Activated CD4-positive, alpha-beta T cell treated with anti-CD3 and anti-CD28 coated beads, Interleukin-2, amount 50 U/mL, for 1 hour (primary cell): ENCODE results near the gene SLC47A2.

Experiments used
- DNase-seq: peaks from one replicate; pipeline ENCODE4 v3.0.0-alpha.2; 2020

SLC47A2 gene

DNA sequence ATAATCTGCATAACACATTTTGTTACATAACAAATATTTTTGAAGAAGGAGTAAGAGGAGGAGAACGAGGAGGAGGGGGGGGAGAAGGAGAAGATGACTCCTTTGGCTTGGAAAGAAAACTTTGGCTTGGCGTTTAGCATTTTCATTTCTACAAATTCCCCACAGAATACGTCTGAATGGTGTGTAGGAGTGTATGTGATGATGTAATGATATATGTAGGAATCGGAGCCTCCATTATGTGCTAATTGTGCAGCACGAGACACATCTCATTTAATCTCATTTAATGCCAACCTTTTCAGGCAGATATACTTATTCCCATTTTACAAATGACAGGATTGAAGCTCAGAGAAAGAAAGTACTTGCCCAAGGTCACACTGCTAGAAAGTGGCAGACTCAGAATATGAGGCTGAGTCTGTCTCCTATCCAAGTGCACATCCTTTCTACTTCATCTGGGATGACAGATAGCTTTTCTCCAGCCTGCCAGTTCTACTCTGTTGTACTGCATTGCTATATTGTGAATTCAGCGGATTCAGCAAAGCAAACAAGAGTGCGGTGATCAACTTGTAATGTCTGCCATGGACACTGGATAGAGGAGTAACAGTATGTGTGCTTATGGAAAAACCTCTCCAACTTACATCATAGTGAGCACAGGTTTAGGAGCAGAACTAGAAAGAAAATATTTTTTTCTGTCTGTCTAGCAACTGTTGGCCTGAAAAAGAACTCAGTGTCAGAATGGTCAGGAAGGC, 10.4 kb upstream of the SLC47A2 start:
- no peak for DNase-seq

- DNase-seq, result no peak
These were observed 9.1 kb upstream of the SLC47A2 start for GRCh38 chr17:19725486-19725885.

DNA sequence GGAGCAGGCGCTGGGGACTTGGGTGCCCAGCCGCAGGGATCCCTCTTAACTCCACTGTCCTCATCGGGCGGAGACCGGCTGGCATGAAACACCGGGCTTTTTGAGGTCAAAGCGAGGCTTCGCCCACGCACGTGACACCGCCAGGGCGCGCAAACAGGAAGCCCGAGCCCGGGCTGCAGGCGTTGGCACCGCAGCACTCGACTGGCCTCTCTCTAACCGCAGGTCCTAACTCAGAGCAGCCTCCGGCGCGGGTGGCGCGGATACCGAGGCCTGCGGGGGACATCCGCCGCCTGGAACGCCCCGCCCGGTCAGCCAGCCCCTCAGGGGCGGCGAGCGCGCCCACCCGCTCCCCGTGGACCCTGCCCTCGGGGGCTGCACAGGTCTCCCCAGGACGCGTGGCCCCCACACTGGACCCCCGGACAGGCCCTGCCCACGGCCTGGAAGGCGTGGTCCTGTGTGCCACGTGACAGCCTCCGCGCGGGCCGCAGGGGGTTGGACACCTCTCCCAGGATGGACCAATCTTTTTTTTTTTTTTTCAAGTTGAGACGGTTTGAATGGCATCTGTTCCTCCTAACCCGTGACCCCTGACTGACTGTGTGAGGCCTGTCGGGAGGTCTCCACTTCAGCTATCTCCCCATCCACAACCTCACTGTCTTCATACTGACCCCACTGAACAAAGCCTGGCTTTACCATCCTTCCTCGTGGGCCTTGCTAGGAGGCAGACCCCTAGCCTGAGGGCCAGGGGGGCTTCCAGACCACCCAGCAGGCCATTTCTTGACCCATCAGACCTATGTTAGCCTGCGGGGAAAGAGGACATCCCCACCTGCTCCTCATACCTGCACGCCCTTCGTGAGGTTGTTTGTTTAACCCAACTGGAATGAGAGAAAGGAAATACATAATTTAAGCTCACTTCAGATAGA, 8.4 kb upstream of the SLC47A2 start:
- peak; percentile 30 for DNase-seq

DNA sequence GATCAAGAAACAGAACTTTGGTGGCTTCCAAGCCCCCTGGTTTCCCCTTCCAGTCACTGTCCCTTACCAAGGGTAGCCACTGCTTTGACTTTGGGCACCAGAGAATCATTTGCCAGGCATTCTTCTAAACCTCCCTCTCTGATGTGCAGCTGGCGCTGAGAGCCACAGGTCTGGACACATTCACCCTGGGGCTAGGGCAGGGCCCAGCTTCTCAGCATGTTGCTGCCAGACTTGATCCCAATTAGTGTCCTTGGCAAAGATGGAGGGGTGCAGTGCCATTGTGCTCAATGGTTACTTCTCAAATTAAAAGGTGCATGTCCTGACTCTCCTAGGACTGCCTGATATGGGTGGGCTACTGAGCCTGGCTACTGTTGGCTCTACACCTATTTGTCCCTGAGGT, 7.6 kb upstream of the SLC47A2 start:
- DNase-seq, result no peak

DNA sequence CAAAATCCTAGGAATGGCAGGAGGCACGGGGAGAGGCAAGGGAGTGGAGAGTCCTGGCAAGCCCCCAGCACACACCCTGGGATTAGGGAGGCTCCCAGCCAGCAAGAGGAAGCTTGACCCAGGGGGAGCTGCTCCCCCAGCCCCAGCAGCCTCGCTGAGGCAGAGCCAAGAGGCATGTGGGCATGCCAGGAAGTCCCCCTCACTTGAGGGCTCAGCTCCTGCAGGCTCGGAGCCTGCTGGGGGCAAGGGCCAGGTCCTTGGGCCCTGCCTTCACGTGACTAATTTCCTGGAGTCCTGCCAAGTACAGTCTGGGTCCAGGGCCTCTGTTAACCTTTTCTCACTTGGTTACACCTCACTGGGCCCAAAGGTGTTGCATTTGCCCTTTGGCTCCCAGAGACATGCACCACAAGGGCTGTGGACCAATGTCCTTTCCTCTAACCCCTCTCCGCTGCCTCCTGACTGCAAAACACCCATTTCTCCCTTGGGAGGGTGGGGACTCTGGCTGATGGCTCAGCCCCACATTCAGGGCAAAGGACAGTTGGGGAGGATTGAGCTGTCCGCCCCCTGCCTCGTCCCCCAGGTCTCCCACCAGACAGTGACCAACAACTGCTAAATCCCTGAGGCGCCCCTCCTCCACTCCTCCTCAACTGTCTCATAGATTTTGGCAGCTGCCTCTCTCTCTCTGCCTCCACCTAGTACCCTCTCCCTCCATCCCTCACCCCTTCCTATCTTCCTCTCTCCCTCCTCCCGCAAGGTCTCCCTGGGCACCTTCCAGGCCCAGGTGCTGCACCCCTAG, 4.4 kb upstream of the SLC47A2 start:
- no peak for DNase-seq

DNA sequence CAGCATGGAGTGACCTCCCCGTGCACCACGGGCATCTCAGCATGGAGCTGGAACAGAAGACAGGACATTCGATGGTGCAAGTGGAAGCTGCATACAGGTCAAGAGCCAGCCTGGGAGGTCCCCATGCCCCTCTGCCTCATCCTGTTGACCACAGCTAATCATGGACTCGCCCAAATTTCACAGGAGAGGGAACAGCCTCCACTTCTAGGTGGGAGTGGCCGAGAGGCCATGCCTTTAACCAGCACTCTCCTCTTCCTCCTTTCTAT, 3.8 kb upstream of the SLC47A2 start:
- no peak for DNase-seq

DNA sequence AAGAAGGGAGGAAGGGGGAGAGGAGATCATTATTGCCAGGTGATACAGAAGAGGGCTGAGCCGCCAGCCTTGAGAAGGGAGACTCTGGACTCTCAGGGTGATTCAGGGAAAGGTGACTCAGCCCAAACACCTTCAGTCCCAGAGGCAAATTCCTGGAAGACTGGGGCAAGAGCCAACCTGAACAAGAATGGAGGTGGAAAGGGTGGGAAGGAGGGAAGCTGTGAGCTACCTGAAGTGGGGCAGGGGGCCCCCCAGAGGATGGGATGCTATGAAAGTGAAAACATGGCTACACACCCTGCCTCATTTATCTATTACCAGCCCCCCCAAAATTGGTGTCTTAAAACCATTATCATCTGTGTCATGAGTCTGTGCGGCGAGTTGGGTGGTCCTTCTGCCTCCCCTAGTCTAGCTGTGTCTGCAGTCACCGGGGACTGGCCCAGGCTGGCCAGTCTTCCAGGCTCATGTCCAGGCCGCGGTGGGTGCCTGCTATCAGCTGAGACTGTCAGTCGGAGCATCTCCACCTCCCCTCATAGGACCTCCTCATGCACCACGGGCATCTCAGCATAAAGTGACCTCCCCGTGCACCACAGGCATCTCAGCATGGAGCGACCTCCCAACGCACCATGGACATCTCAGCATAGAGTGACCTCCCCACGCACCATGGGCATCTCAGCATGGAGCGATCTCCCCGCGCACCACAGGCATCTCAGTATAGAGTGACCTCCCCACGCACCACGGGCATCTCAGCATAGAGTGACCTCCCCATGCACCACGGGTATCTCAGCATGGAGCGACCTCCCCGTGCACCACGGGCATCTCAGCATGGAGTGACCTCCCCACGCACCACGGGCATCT, 3.2 kb upstream of the SLC47A2 start:
- no peak for DNase-seq

DNA sequence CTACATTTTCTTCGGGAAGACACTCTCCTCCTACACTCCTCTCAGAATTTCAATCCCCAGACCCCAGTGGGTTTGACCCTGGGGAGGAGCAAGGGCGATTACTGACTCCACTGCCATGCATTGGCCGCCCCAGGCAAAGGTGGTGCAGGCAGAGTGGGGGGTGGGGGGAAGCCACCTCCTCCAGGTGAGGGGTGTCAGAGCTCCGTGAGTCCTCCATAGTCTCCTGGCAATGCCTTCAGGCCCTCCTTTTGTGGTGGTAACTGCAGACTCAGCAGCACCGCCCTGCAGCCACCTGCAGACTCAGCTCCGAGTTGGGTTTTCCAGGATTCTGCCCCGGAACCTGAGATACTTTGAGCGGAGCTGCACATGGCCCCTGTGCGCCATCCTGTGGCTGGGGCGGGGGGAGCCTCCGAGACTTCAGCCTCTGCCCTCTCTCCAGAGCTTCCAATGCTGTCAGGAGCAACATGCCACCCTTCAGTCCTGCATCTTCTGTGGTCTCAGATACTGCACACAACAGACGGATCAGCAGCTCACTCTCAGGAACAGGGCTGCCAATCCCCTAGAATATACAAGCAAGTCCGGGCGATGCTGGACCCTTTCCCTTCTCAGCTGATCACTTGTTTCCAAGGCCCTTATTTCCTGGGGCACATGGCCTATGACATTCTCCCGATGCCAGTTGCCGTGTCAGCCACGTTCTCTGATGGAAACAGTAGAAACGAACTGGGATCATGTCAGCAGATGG, 2.4 kb upstream of the SLC47A2 start:
- DNase-seq, result no peak

DNA sequence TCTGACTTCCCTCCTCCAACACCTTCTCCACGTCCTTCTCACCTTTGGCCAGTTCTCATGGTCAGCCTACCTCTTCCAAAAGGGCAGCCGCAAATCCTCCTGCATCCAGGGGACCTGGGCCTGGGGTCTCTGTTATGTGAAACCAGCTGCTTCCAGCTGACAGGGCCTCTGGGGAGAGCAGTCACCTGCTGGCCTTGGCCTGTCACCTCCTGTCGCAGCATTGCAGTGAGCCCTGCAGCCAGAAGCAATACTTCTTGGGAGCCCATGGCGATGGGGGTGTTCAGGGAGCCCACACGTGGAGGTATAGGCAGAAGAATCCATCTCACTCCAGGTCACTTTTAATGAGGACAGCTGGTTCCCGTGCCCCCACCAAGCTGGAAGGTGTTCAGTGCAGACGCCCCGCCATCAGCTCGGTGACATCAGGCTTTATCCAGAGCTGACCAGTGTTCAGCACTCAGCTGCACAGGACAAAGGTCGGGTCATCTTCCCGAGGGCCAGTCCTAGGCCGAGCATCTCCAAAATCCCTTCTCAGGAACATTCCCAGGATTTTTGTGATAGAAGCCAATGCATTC, 1.7 kb upstream of the SLC47A2 start:
- DNase-seq, result no peak

DNA sequence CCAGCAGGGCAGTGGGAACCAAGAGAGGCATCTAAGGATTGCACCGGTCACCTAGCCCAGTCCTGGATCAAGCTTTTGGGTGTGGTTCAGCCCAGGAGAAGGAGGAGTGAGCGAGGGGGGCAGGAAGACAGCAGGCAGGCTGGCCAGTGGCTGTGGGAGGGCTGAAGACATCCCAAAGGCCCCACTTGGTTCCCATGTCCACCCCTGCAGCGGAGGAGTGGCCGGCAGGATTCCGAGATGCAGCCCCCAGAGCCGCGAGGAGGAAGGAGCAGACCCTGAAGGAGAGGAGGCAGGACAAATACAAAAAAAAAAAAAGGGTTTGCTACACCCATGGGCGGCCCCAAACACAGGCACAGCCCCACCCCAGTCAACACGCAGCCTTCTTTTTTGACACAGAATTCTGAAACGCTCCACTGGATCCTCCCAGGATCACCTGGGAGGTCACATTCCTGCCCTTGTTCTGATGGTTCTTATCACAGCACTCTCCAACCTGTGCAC, 1.1 kb upstream of the SLC47A2 start:
- DNase-seq, result no peak

GRCh38 chr17:19717031-19717360, 612 bp upstream of the SLC47A2 start:
- DNase-seq, result no peak

DNA sequence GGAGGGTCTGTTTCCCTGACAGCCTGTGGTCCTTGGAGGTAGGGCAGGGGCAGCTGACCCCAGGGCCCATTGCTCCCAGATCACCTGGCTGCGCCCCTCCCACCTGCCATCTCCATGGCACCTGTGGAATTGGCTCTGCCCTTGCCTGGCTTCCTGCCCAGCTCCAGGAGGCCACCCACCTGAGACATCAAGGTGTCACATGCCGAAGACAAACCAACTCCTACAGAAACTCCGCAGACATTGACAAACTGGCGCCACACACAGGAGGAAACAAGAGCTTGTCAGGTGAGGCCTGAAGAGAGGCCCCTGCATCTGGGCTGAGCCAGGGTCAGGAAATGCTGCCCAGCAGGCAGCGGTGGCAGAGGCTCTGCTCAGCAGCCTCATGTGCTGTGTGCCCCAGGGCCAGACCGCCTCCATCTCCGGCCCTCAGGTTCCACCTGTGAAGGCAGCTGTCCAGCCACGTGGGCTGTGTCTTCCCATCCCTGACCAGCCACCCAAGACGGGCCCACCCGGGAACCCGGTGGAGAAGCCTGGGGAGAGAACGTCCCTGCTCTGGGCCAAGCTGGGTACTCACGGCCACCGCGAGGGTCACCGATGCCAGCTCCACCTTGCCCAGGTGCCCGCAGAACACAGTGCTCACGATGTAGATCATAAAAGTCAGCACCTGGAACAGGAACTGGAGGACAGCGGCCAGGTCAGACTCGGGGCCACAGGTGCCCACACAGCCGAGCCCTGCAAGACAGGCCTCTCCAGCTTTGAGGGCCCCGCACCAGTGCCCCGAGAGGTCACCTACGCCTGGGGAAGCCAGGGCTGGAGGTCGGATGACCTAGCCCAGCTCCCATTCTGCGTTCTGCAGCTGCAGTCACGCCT, 1.6 kb downstream of the SLC47A2 start:
- DNase-seq, result no peak

DNA sequence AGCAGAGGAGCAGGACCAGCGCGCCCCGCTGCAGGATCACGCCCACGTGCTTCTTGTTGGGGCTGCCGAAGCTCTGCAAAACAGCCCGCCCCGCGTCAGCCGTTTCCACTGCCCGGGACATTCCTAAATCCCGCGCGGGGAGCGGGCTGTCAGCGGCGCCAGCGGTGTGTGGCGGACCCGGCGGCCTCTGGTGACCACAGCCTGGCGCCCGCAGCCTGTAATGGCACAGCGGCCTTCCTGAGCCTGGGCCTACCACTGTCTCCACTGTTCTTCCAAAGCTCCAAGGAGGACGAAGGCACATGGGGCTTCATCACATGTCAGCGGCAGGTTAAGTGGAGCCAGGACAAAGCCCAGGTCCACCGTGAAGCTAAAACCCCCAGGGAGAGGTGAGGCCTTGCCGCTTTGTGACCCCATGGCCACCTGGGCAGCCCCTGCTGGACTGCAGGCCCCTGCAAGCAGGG, 2.5 kb downstream of the SLC47A2 start:
- no peak for DNase-seq

DNA sequence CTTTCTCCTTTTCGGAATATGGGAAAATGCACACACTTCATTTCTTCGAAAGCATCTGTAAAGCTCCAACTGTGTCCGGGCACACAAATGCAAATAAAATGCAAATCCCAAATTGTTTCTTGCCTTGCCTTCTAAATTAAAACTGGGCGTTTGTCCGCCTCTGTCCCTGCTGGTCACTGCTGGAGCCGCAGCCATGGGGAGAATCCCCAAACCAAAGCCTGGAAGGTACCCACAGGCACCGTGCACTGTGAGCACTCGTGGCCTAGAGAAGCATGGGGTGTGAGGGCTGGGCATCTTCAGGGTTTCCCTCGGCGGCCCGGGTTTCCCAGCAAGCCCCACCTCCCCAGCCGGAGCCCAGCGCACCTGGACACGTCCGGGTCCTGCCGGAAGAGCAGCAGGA, 2.9 kb downstream of the SLC47A2 start:
- DNase-seq, result no peak

DNA sequence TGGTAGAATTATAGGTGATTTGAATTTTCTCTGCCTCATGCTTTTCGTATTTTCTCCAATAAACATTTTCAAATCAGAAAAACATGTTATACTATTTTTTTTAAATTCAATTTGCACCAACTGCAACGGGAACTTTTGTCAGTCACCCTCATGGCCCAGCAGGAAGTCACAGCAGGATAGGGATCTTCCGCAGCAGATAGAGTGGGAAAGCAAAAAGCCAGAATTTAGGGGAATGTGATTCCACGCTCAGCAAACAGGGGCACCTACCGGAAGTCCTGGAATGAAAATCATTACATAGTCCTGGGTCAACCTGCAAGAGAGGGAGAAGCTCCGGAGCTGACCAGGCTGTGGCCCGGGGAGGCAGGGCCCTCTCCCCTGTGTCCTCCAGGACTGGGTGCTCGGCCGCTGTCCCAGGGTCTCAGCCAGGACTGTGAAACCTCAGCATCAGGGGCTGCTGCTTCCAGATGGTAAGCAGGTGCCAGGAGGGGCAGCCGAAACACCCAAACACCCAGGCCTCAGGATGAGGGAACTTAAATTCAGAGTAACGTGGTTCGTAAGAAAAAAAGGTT, 3.9 kb downstream of the SLC47A2 start:
- DNase-seq, result no peak

GRCh38 chr17:19709841-19710240, 6.5 kb downstream of the SLC47A2 start:
- no peak for DNase-seq

- DNase-seq, result no peak
These were observed 7.8 kb downstream of the SLC47A2 start for GRCh38 chr17:19708431-19709175.

DNA sequence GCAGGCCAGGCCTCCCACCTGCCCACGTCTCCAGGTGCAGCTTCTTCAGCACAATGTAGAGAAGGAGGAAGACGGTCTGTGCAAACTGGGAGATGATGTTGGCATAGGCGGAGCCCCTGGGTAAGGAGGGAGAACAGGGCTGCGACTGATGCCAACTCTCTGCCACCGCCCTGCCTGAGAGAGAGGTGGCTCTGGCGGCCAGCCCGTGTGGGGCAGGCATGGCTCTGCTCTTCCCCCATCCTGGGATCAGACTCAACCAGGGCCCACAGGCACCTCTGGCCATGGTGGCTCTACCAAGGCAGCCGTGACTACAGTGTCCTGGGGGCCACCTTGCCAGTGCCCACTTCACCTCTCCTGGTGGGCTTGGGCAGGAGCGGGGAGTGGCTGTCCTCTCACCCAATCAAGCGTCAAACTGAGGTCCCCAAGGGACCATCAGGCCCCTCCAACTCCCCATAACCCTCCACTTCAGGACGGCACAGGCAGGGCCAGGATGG, 8.6 kb downstream of the SLC47A2 start:
- DNase-seq, result no peak
